Keratinocyte (primary cell): ENCODE measurements around the gene PLXNA2. TPM values are rescaled to one million over a fixed set of nuclear protein-coding genes. Genes with fewer than 3 reads are reported as not detected.
A peak's percentile ranks its signal among the peaks of the same experiment; 100 is the strongest.

Experiments
- DNase-seq: peaks from one replicate; pipeline ENCODE4 v3.0.0-alpha.2; 2011; ENCODE audit warnings: low read depth, missing footprints, low spot score
- FAIRE-seq: peaks from 2 replicates; lab custom pipeline; 2011; peaks lifted over from hg19 to GRCh38; lab: Jason Lieb, UNC
- H2AFZ ChIP-seq: 2 replicates; pipeline ENCODE4 v1.6.0; 2012; ENCODE audit warnings: low read length, control low read depth, inconsistent platforms; ENCODE audit not compliant: control insufficient read depth
- H3K27ac ChIP-seq: 2 replicates; pipeline ENCODE4 v1.5.1; 2011; ENCODE audit warnings: low read length; ENCODE audit not compliant: control insufficient read depth, insufficient read depth
- H3K27me3 ChIP-seq: 3 replicates; pipeline ENCODE4 v1.6.0; 2011; ENCODE audit warnings: low read length; ENCODE audit not compliant: control insufficient read depth, insufficient read depth; ENCODE audit errors: extremely low read depth
- H3K36me3 ChIP-seq, 2 experiments: 2 replicates in 1 of 2; 3 replicates in 1 of 2; pipeline ENCODE4 v1.5.1; 2011; ENCODE audit warnings: low read length in 2 of 2, mild to moderate bottlenecking in 1 of 2; ENCODE audit not compliant: control insufficient read depth in 2 of 2, insufficient read depth in 2 of 2; ENCODE audit errors: extremely low read depth in 1 of 2
- H3K4me1 ChIP-seq: 3 replicates; pipeline ENCODE4 v1.5.1; 2011; ENCODE audit warnings: low read length; ENCODE audit not compliant: control insufficient read depth, insufficient read depth; ENCODE audit errors: extremely low read depth
- H3K4me2 ChIP-seq: 3 replicates; pipeline ENCODE4 v1.6.0; 2011; ENCODE audit warnings: low read depth, low read length; ENCODE audit not compliant: control insufficient read depth, insufficient read depth; ENCODE audit errors: extremely low read depth
- H3K4me3 ChIP-seq, 3 experiments: fragments of 200-600 bp in 1 of 3; sonication (generic) in 1 of 3; 2 replicates in 2 of 3; 3 replicates in 1 of 3; pipeline ENCODE4 v1.5.1; 2011 to 2016; ENCODE audit warnings: low read length in 3 of 3, mild to moderate bottlenecking in 3 of 3, control low read depth in 2 of 3, inconsistent platforms in 1 of 3, low read depth in 1 of 3, mixed read lengths in 1 of 3, mixed run types in 1 of 3, moderate library complexity in 1 of 3; ENCODE audit not compliant: control insufficient read depth in 2 of 3, insufficient read depth in 2 of 3; ENCODE audit errors: extremely low read depth in 1 of 3
- H3K79me2 ChIP-seq: 2 replicates; pipeline ENCODE4 v1.6.0; 2012; ENCODE audit warnings: low read length; ENCODE audit not compliant: control insufficient read depth, insufficient read depth
- H3K9ac ChIP-seq: 3 replicates; pipeline ENCODE4 v1.6.0; 2011; ENCODE audit warnings: low read length; ENCODE audit not compliant: control insufficient read depth, insufficient read depth; ENCODE audit errors: extremely low read depth
- H3K9me1 ChIP-seq: 3 replicates; pipeline ENCODE4 v1.6.0; 2011; ENCODE audit warnings: low read length; ENCODE audit not compliant: control insufficient read depth, insufficient read depth; ENCODE audit errors: extremely low read depth
- H3K9me3 ChIP-seq: 2 replicates; pipeline ENCODE4 v1.5.1; 2012; ENCODE audit warnings: low read depth, low read length; ENCODE audit not compliant: control insufficient read depth
- H4K20me1 ChIP-seq: 3 replicates; pipeline ENCODE4 v1.6.0; 2011; ENCODE audit warnings: low read length; ENCODE audit not compliant: control insufficient read depth, insufficient read depth; ENCODE audit errors: extremely low read depth
- CTCF ChIP-seq, 3 experiments: IDR thresholded peaks in 1 of 3; conservative IDR thresholded peaks in 1 of 3; optimal IDR thresholded peaks in 1 of 3; 2 replicates in 2 of 3; 3 replicates in 1 of 3; pipeline versions ENCODE3 to v1.5.1; 2011; ENCODE audit warnings: low read length in 3 of 3, mild to moderate bottlenecking in 3 of 3, moderate library complexity in 2 of 3, control low read depth in 1 of 3, inconsistent platforms in 1 of 3; ENCODE audit not compliant: insufficient read depth in 2 of 3; ENCODE audit errors: extremely low read depth in 1 of 3
- EZH2 ChIP-seq: IDR thresholded peaks from one replicate; pipeline ENCODE4 v1.6.1; 2012; ENCODE audit warnings: inconsistent platforms, mild to moderate bottlenecking, low read length, moderate library complexity
- dilution Hi-C: fragments of 300-500 bp; cut with MboI; formaldehyde crosslinking; loops from one replicate; pipeline ENCODE4 v1.7.0; 2020; ENCODE audit warnings: low sequenced_read_pairs; ENCODE audit not compliant: extremely low pct_ligation_motif_present
- polyA plus RNA-seq, 5 experiments: library from polyadenylated mRNA; depleted of rRNA in 3 of 5; stranded (reverse) in 3 of 5; stranded (forward) in 1 of 5; unstranded in 1 of 5; fragments of >200 nt; gene quantifications; 1 replicate in 1 of 5; 2 replicates in 3 of 5; 3 replicates in 1 of 5; pipeline versions ENCODE4 v1.2.1 to v1.2.3, GENCODE V29; 2011 to 2012; ENCODE audit warnings: missing spikeins in 2 of 5, low read depth in 1 of 5, low replicate concordance in 1 of 5

Gene PLXNA2
- polyA plus RNA-seq, 1 donor (not counting 4 experiments of a cell fraction or from before 2014, with no cell fraction given) = 6.7 TPM

DNA sequence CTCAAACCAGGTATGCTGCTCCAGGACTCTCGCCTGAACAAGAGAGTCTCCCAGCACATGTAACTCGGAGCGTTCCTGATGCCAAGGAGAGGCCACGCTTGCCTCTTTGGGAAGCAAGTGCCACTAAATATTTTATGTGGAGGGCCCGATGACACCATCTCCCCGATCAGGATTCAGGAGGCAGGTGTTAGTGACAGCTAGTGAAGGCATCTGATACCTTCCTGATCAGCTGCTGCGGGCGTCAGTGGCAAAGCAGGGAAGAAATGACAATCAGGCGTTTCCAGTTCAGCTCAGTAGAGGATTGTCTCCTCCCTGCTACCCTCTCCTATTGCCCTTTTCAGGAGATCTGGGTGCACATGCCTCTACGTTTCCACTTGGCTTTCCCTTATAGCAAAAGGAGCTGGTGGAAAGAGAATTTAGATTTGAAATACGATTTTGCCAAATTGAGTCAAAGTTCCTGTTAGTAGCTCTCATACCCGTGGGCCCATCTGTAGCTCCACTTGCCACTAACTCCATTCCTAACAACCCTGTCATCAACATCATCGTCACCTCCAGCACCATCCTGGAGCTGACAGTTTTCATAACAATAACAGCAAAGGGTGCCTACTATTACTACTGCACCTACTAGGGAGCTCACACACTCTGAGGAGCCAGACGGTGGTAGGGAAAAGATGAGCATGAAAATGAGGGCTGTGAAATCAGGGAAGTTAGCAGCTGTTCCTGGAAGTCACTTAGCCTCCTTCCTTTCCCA is 21.6 kb downstream of the PLXNA2 start:
- no peak overlapping the region for H3K4me3 ChIP-seq
- H3K27me3 ChIP-seq = no peaks in the 10 kb centered on the region
- TF ChIP-seq EZH2 (no peak), CTCF (optimal IDR thresholded peaks at IDR 0.05 in 1 of 3, IDR thresholded peaks at IDR 0.05 in 1 of 3, conservative IDR thresholded peaks at IDR 0.05 in 1 of 3; ENCODE audit: extremely low read depth in 1 of 3, insufficient read depth in 2 of 3, low read length in 3 of 3) (no peak)
- no peak overlapping the region for H3K27ac ChIP-seq
- no peaks in the 10 kb centered on the region for H3K9me1 ChIP-seq
- no peaks in the 10 kb centered on the region for H3K9me3 ChIP-seq
- no peak overlapping the region for H2AFZ ChIP-seq
- no peak overlapping the region for H3K9ac ChIP-seq
- FAIRE-seq = no peak
- no peak overlapping the region for H3K4me2 ChIP-seq
- dilution Hi-C loops = no loop called here
- peaks cover 46% of the 10 kb centered on the region for H3K79me2 ChIP-seq
- peaks cover 52% of the 10 kb centered on the region for H3K4me1 ChIP-seq
- no peaks in the 10 kb centered on the region for H4K20me1 ChIP-seq
- no peaks in the 10 kb centered on the region for H3K36me3 ChIP-seq
- no peak for DNase-seq

DNA sequence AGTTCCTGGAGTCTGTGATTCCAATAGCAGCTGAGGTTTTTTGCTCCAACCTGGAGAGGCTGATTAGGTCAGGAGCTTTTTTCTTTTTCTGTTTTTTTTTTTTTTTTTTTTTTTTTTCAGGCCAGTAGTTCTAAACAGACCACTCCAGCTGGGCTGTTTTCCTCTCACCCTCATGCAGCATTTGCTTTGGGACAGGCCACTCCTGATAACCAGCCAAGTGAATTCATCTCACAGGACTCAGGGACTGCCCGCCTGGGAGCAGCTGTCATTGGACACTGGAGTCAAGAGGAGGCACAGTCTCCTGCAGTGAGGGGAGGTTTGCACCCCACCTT is 22.9 kb downstream of the PLXNA2 start:
- Histone ChIP-seq H4K20me1 (no peaks in the 10 kb centered on the region), H3K79me2 (peaks cover 54% of the 10 kb centered on the region), H3K27me3 (no peaks in the 10 kb centered on the region), H3K9me1 (no peaks in the 10 kb centered on the region), H3K27ac (peak overlapping the region; percentile 68), H3K9ac (no peak overlapping the region), H3K36me3 (peaks cover 2 to 8% of the 10 kb centered on the region in 2 experiments), H3K9me3 (no peaks in the 10 kb centered on the region), H2AFZ (no peak overlapping the region), H3K4me3 (no peak overlapping the region), H3K4me2 (peak overlapping the region; percentile 47), H3K4me1 (peaks cover 56% of the 10 kb centered on the region)
- no peak for TF ChIP-seq EZH2
- no peak for TF ChIP-seq CTCF (optimal IDR thresholded peaks at IDR 0.05 in 1 of 3, IDR thresholded peaks at IDR 0.05 in 1 of 3, conservative IDR thresholded peaks at IDR 0.05 in 1 of 3; ENCODE audit: extremely low read depth in 1 of 3, insufficient read depth in 2 of 3, low read length in 3 of 3)
- DNase-seq = no peak
- dilution Hi-C loops = no loop called here
- no peak for FAIRE-seq
